CD4-positive, alpha-beta T cell treated with Interleukin-1 beta for 1 hour (primary cell): Measurements from ENCODE around the gene PSMB4.
A peak's percentile ranks its signal among the peaks of the same experiment; 100 is the strongest.
"Not testable (repeated sequence)": the region's sequence is repeated elsewhere in the genome, so short reads cannot be mapped to it uniquely, and the experiment has no call there.

Source experiments
- DNase-seq, 2 donors: peaks; one replicate each; pipeline ENCODE4 v3.0.0-alpha.2; 2020 to 2022

PSMB4 gene

DNA sequence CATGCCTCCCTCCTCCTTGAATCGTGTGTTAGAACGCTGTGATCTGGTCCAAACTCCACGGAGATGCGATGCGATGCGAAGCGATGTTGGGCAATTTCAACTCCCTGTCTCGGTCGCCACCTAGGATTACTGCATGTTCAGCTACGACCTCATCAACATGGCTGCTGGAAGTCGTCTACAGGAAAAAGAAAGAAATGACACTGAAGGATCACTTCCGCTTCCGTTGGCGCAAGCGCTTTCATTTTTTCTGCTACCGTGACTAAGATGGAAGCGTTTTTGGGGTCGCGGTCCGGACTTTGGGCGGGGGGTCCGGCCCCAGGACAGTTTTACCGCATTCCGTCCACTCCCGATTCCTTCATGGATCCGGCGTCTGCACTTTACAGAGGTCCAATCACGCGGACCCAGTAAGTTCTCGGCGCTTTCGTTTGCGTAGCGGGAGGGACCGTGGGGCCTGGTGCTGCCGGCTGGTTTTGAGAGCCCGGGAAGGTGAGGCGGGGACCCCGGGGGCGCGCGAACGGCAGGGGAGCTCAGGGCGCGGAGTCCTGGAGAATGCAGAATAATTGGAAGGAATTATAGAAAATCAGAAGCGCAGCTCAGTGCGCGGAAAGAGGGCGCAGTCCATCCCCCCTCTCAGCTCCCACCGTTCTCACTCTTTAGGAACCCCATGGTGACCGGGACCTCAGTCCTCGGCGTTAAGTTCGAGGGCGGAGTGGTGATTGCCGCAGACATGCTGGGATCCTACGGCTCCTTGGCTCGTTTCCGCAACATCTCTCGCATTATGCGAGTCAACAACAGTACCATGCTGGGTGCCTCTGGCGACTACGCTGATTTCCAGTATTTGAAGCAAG, at the start of gene PSMB4:
TSS of gene PSMB4 (plus strand) at position 250 of the 848 bp plus-strand sequence. CDS start at position 265, 15 bp downstream.
- DNase-seq = peak; percentile 88 to 90

DNA sequence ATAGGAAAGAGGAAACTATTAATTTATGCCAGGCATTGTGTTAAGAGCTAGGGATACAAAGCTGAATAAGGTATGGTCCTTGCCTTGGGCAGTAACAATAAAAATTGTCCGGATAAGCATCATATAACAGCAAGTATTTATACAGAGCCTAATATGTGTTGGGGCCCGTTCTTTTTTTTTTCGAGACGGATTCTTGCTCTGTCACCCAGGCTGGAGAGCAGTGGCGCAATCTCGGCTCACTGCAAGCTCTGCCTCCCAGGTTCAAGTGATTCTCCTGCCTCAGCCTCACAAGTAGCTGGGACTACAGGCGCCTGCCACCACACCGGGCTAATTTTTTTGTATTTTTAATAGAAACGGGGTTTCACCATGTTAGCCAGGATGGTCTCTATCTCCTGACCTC, 49.0 kb upstream of the PSMB4 start:
- DNase-seq = not testable (repeated sequence)

- no peak for DNase-seq
These were observed 47.2 kb upstream of the PSMB4 start for GRCh38 chr1:151352021-151352718.

- no peak for DNase-seq
These were observed 42.7 kb upstream of the PSMB4 start for GRCh38 chr1:151356696-151357095.

- DNase-seq = no peak
These were observed 37.5 kb upstream of the PSMB4 start for GRCh38 chr1:151361883-151362282.

DNA sequence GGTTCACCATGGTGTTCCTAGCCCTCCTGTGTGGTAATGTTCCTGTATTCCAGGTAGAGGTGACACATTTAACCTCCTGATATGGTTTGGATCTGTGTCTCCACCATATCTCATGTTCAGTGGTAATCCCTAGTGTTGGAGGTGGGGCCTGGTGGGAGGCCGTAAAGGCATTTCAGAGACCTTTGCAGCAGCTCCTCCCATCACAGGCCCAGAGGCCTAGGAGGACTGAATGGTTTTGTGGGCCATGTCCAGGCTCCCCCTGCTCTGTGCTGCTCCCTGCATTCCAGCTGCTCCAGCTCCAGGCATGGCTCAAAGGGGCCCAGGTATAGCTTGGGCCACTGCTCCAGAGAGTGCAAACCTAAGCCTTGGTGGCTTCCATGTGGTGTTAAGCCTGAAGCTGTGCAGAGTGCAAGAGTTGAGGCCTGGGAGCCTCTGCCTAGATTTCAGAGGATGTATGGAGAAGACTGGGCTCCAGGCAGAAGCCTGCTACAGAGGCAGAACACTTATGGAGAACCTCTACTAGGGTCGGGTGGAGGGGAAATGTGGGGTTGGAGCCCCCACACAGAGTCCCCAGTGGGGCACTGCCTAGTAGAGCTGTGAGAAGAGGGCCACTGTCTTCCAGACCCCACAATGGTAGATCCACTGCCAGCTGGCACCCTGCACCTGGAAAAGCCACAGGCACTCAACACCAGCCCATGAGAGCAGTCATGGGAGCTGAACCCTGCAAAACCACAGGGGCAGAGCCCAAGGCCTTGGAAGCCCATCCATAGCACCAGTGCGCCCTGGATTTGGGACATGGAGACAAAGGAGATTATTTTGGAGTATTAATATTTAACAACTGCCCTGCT, 36.8 kb upstream of the PSMB4 start:
- no peak for DNase-seq

DNA sequence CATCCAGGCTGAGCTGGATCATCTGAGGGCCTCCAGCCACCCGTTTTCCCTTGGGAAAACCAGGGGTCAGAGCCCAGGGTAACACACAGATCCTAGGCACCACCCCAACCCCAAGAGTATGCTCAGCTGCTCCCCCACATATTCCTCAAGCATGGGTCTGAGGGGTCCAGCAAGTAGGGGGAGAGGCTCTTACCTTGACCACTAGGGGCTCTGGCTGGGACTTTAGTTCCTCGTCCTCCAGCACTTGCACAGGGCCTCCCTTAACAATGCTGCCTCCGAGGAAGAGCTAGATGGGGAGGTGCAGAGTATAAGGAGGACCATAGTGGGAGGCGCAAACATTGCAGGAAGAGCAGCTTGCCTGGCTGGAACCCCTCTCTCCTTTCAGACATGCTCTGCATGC, 34.4 kb upstream of the PSMB4 start:
- no peak for DNase-seq

- DNase-seq = no peak
These were observed 31.5 kb upstream of the PSMB4 start for GRCh38 chr1:151367658-151368392.

- no peak for DNase-seq
These were observed 30.7 kb upstream of the PSMB4 start for GRCh38 chr1:151368393-151369301.

DNA sequence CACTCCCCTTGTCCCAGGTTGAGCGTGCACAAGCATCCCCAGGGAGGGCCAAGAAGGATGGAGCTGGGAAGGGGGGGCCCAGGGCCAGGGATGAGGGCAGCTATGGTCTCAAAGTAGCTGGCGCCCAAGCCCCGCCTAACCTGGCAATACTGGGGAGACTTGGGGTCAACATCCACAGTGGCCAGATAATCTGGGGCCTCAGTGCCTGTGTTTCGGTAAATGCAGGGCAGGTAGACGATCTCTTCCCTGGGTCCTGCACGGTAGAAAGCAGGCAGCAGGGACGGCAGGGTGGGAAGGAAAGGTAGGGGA, 30.1 kb upstream of the PSMB4 start:
- DNase-seq = no peak

- no peak for DNase-seq
These were observed 29.7 kb upstream of the PSMB4 start for GRCh38 chr1:151369621-151370048.

DNA sequence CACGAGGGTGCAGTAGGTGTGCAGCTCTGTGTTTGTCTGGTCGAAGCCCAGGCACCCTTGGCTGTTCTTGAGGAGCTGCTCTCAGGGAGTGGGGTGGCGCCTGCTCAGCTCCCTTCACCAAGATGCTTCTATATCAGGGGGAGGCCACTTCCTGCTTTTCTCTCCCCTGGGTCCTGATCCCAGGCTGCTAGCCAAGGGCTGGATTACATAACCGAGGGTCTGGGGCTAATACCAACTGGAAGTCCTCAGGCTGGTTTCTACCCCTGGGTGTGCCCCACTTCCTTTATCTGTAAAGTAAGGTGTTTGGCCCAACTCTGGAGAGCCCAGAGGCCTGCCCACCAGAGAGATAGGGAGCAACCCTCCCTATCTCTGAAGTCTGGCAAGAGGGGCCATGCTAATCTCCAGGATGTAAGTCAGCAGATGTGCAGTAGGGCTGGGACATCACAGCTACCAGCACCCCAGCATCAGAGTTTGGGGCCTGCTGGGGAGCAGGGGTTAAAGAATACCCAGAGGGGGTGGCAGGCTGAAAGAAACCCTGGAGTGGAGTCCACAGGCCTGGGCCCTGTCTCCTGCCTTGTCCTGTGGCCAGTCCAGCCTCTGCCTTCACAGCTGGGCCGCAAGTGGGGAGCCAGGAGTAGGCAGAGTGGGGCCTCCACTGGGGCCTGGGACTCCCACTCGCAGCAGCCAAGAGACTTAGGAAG, 29.0 kb upstream of the PSMB4 start:
- no peak for DNase-seq

DNA sequence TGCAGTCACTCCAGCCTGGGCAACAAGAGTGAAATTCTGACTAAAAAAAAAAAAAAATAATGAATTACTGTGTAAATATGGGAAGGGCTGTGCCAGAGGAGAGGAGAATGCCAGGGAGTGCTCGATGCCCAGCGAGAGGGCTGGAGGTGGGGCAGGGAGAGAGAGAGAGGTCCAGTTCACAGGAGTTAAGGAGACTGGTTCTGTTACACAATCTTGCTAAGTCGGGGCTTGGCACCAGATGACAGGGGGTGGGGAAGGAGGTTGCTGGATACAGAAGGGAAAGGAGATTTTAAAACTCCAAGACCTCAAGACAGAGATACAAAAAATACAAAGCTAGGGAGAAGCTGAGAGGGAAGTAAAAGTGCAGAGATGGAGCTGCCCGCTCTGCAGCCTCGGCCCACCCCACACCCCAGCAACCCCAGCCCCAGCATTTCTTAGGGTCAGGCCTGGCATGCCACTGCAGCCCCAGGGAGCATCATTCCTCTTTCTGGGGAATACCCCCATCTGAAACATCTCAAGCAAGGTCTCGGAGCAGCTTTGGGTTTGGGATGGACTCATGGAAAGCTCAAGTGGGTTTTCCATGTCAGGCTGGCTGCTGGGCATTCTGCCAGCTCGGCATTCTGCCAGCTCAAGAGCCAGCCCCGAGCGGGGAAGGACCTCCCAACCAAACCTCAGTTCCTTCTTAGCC, 27.9 kb upstream of the PSMB4 start:
- no peak for DNase-seq

DNA sequence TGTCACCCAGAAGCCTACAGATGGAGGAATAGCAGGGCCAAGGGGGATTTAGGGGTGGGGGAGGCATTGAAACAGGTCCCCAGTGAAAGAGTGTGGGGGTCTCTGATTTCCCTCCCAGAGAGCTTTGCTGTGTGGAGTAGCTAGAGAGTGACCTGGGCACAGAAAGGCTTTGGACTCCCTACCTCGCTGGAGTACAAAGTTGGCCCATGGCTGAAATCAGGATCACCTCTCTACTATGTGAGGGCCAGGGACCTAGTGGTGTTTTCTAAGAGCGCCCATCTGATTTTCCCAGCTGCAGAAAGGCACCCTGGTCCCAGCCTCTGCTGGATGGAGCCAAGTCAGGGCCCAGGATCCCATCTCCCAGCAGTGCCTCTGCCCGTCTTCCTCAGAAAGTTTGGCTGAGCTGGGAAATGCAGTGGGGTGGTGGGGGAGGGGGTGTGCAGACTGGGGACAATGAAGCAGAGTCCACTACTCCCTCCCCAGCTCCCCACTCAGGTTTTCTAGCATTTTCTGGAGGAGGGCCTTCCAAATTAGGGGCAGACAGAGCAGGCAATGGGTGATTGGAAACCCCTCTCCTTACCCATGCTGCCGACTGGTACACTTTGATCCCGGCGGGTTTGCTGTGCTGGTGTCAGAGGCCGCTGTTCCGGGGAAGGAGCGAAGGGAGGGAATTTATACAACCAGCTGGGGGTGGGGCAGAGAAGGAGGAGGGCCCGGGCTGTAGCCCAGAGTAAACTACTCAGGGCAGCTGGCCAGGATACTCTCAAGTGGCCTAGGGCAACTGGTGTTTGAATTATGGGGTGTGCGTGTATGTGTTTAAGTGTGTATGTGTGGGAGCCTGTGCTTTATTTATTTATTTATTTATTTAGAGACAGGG, 27.1 kb upstream of the PSMB4 start, which contains the start of gene SELENBP1:
TSS of gene SELENBP1 (minus strand) at position 648 of the 877 bp plus-strand sequence. CDS start at position 584, 64 bp downstream.
- no peak for DNase-seq

GRCh38 chr1:151373196-151373595, 26.2 kb upstream of the PSMB4 start:
- DNase-seq = no peak

- no peak for DNase-seq
These were observed 22.1 kb upstream of the PSMB4 start for GRCh38 chr1:151377150-151377884.

DNA sequence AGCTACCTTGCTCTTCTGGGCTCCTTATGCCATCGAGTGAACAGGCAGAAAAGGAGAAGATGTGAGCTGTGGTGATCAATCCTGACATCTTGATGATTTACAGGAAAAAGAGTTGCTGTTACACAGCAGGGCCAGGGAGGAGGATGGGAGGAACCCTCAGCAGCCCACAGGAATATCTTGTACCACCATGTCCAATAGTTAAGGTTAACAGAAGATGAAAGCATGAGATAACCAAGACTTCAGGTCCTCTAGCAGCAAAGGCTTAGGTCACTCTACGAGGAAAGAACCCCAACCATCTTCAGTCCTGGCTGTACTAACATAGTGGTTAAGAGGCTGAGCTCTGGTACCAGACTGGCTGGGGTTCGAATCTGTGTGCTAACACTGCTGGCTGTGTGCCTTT, 14.8 kb upstream of the PSMB4 start:
- no peak for DNase-seq

- DNase-seq = no peak
These were observed 13.4 kb upstream of the PSMB4 start for GRCh38 chr1:151386002-151386401.
